MCF 10A (cell line): Measurements from ENCODE around the gene HMGN5. TPM values are rescaled to one million over a fixed set of nuclear protein-coding genes. Genes with fewer than 3 reads are reported as not detected.

Experiments used
- BruUV-seq: library from RNA; stranded (reverse); fragments of 400-500 nt; replicated peaks from 2 replicates; lab custom pipeline; 2021; lab: Mats Ljungman, UMichigan
- CTCF ChIA-PET: fragments of 300-600 bp; sonication (Branson Sonifier 250); formaldehyde crosslinking; extraction: SDS; loops from one replicate; lab custom pipeline; 2021; ENCODE audit warnings: antibody characterized with exemption, inconsistent platforms; lab: Yijun Ruan, JAX
- POLR2A ChIA-PET: fragments of 300-600, 350-650 bp; sonication (Branson Sonifier 250); formaldehyde crosslinking; extraction: SDS; loops from one replicate; lab custom pipeline; 2020; ENCODE audit warnings: antibody characterized with exemption, inconsistent platforms; lab: Yijun Ruan, JAX
- DNase-seq: peaks from one replicate; pipeline ENCODE4 v3.0.0-alpha.2; 2018; ENCODE audit not compliant: unreplicated experiment
- H3K27ac Mint-ChIP-seq: one replicate; pipeline ENCODE4 v1.8.0; 2022; ENCODE audit warnings: mild to moderate bottlenecking, low read depth, mixed read lengths; ENCODE audit not compliant: unreplicated experiment
- H3K27me3 Mint-ChIP-seq: one replicate; pipeline ENCODE4 v1.8.0; 2022; ENCODE audit warnings: mixed read lengths; ENCODE audit not compliant: insufficient read depth, unreplicated experiment
- H3K36me3 Mint-ChIP-seq: one replicate; pipeline ENCODE4 v1.8.0; 2022; ENCODE audit warnings: mild to moderate bottlenecking, moderate library complexity, mixed read lengths; ENCODE audit not compliant: insufficient read depth, unreplicated experiment
- H3K4me1 Mint-ChIP-seq: one replicate; pipeline ENCODE4 v1.8.0; 2022; ENCODE audit warnings: mixed read lengths; ENCODE audit not compliant: insufficient read depth, unreplicated experiment
- H3K4me3 Mint-ChIP-seq: one replicate; pipeline ENCODE4 v1.8.0; 2022; ENCODE audit warnings: mild to moderate bottlenecking, moderate library complexity, mixed read lengths; ENCODE audit not compliant: unreplicated experiment
- H3K9me3 Mint-ChIP-seq: one replicate; pipeline ENCODE4 v1.8.0; 2022; ENCODE audit warnings: mixed read lengths; ENCODE audit not compliant: unreplicated experiment
- intact Hi-C: fragments of 100-400 bp; cut with micrococcal nuclease; formaldehyde crosslinking; loops from 2 replicates; pipeline ENCODE4 v1.14.1; 2022
- total RNA-seq: library from RNA; stranded (reverse); gene quantifications from 2 replicates; pipeline ENCODE4 v1.2.3, GENCODE V29; 2022
- TF ChIP-seq, protein P1 (sequence below): fragments of 200-600 bp; IDR thresholded peaks from one replicate; pipeline ENCODE4 v1.8.0; 2022; ENCODE audit warnings: antibody characterized with exemption, mild to moderate bottlenecking; ENCODE audit not compliant: unreplicated experiment

HMGN5 gene
- total RNA-seq, 1 experiment from 2014 or later: 11.8 TPM

DNA sequence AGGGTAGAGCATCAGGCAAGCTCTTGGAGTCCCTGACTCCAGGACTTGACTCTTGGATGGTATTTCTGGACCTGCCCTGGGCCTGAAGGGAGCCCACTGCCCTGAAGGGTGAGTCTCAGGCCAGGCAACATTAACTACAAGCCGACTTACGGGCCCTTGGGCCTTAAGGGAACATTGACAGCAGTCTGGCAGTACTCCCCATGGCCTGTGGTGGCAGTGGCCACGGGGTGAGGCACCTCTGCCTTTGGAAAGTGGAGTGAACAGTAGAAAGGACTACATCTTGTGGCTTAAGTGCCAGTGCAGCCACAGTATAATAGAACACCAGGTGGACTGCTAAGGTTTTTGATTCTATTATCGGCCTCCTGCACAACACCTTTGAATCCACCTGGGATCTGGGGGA, 36.5 kb upstream of the HMGN5 start:
- Mint-ChIP-seq H3K4me1 (no peaks in the 10 kb centered on the region), H3K4me3 (no peak overlapping the region), H3K36me3 (peaks cover 5% of the 10 kb centered on the region), H3K27ac (no peak overlapping the region), H3K27me3 (no peaks in the 10 kb centered on the region), H3K9me3 (peaks cover 27% of the 10 kb centered on the region)
- intact Hi-C loops: no loop called here
- no TSS peak for BruUV-seq
- ChIA-PET CTCF (no interaction called here), POLR2A (interaction anchor here (0.6 kb wide), 1 partner anchor 198 kb away, joined by 3 read pairs; no protein-coding TSS in a partner anchor)
- TF ChIP-seq, protein P1, sequence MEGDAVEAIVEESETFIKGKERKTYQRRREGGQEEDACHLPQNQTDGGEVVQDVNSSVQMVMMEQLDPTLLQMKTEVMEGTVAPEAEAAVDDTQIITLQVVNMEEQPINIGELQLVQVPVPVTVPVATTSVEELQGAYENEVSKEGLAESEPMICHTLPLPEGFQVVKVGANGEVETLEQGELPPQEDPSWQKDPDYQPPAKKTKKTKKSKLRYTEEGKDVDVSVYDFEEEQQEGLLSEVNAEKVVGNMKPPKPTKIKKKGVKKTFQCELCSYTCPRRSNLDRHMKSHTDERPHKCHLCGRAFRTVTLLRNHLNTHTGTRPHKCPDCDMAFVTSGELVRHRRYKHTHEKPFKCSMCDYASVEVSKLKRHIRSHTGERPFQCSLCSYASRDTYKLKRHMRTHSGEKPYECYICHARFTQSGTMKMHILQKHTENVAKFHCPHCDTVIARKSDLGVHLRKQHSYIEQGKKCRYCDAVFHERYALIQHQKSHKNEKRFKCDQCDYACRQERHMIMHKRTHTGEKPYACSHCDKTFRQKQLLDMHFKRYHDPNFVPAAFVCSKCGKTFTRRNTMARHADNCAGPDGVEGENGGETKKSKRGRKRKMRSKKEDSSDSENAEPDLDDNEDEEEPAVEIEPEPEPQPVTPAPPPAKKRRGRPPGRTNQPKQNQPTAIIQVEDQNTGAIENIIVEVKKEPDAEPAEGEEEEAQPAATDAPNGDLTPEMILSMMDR: no peak
- DNase-seq: no peak

DNA sequence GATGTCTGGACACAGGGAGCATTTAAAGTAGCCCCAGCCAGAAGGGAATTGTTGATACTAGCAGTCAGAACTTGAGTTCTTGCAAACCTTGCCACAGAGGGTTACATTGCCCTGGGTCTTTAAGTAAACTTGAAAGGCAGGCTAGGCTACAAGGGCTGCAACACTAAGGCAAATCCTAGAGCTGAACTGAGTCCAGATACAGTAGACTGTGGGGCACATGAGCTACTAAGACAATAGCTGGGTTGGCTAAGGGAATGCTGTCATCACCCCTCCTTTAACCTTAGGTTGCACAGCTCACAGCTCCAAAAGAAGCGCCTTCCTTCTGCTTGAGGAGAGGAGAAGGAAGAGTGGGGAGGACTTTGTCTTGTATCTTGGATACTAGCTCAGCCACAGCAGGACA, 35.8 kb upstream of the HMGN5 start:
- no TSS peak for BruUV-seq
- H3K4me3 Mint-ChIP-seq: no peak overlapping the region
- CTCF ChIA-PET: no interaction called here
- H3K9me3 Mint-ChIP-seq: peaks cover 23% of the 10 kb centered on the region
- H3K36me3 Mint-ChIP-seq: peaks cover 5% of the 10 kb centered on the region
- no peaks in the 10 kb centered on the region for H3K4me1 Mint-ChIP-seq
- no peak overlapping the region for H3K27ac Mint-ChIP-seq
- DNase-seq: no peak
- intact Hi-C loops: no loop called here
- POLR2A ChIA-PET: interaction anchor here (0.6 kb wide), 1 partner anchor 35 kb away, joined by 3 read pairs; the partner anchor contains the start of gene SH3BGRL
- TF ChIP-seq, protein P1: no peak
- no peaks in the 10 kb centered on the region for H3K27me3 Mint-ChIP-seq

DNA sequence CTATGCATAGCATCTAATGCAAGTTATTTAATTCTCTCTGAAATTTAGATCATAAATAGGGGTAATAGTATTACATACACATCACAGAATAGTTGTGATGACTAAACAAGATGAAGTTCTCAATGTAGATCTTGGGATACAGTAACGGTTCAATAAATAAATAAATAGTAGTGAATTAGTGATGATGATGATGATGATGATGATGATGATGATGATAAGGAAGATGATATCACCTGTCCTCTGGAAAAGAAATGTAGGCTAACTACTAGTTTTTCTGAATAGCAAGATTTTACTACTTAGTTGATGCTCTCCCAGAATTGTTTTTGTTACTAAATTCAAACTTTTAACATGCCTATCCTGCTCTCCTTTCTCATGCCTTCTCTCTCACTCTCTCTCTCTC, 30.5 kb upstream of the HMGN5 start:
- POLR2A ChIA-PET: no interaction called here
- Mint-ChIP-seq H3K4me3 (no peak overlapping the region), H3K36me3 (peaks cover 11% of the 10 kb centered on the region), H3K4me1 (no peaks in the 10 kb centered on the region), H3K9me3 (peaks cover 8% of the 10 kb centered on the region), H3K27me3 (no peaks in the 10 kb centered on the region), H3K27ac (no peak overlapping the region)
- DNase-seq: no peak
- no TSS peak for BruUV-seq
- CTCF ChIA-PET: no interaction called here
- TF ChIP-seq, protein P1: no peak
- intact Hi-C loops: no loop called here

DNA sequence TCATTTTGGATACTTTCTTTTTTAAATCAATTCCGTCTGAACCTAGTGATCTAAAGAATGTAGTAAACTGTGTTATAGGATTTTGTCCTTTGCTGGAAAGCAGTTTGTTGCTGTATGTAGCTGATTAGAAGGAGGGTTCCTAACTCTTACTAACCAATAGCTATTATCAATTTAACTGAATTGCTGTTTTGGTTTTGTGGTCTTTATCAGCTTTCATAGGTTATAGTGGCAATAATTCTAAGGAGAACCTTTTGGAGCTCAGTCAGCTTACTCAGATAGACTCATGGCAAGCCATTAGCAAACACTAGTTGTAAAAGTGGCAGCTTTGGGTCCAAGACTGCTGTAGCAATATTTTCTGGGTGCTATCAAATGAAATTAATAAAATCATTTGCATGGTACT, 29.8 kb upstream of the HMGN5 start:
- no peaks in the 10 kb centered on the region for H3K4me1 Mint-ChIP-seq
- no peaks in the 10 kb centered on the region for H3K27me3 Mint-ChIP-seq
- peaks cover 8% of the 10 kb centered on the region for H3K36me3 Mint-ChIP-seq
- ChIA-PET POLR2A (no interaction called here), CTCF (no interaction called here)
- H3K4me3 Mint-ChIP-seq: no peak overlapping the region
- TF ChIP-seq, protein P1: no peak
- H3K9me3 Mint-ChIP-seq: peaks cover 2% of the 10 kb centered on the region
- no peak overlapping the region for H3K27ac Mint-ChIP-seq
- no TSS peak for BruUV-seq
- no peak for DNase-seq
- intact Hi-C loops: no loop called here
